GM23248 (cell line): ENCODE results near the gene SLC10A3. TPM values are rescaled to one million over a fixed set of nuclear protein-coding genes. Genes with fewer than 3 reads are reported as not detected.

ENCODE experiments used
- DNase-seq: peaks from one replicate; pipeline ENCODE4 v3.0.0-alpha.2; 2015
- H2AFZ ChIP-seq: fragments of 200-600 bp; sonication (generic); 2 replicates; pipeline ENCODE4 v1.6.1; 2016; ENCODE audit warnings: antibody characterized with exemption
- H3F3A ChIP-seq: fragments of 200-600 bp; sonication (generic); 2 replicates; pipeline ENCODE4 v1.6.1; 2016; ENCODE audit warnings: mild to moderate bottlenecking, antibody characterized with exemption, mixed run types; ENCODE audit not compliant: insufficient read depth
- H3K27ac ChIP-seq: fragments of 200-600 bp; sonication (generic); 2 replicates; pipeline ENCODE4 v1.5.1; 2016; ENCODE audit warnings: mild to moderate bottlenecking
- H3K27me3 ChIP-seq: fragments of 200-600 bp; sonication (generic); replicated peaks from 2 replicates; pipeline ENCODE4 v1.6.1; 2016; ENCODE audit warnings: mild to moderate bottlenecking; ENCODE audit not compliant: insufficient read depth
- H3K36me3 ChIP-seq: fragments of 200-600 bp; sonication (generic); 2 replicates; pipeline ENCODE4 v1.6.1; 2016; ENCODE audit warnings: low read depth, mild to moderate bottlenecking
- H3K4me1 ChIP-seq: fragments of 200-600 bp; sonication (generic); 2 replicates; pipeline ENCODE4 v1.6.1; 2016; ENCODE audit warnings: mild to moderate bottlenecking; ENCODE audit not compliant: insufficient read depth
- H3K4me2 ChIP-seq: fragments of 200-600 bp; sonication (generic); one replicate; pipeline ENCODE4 v1.6.1; 2016; ENCODE audit warnings: mild to moderate bottlenecking; ENCODE audit not compliant: unreplicated experiment
- H3K4me3 ChIP-seq: fragments of 200-600 bp; sonication (generic); 2 replicates; pipeline ENCODE4 v1.5.1; 2016; ENCODE audit warnings: mild to moderate bottlenecking
- H3K79me2 ChIP-seq: fragments of 200-600 bp; sonication (generic); 2 replicates; pipeline ENCODE4 v1.6.1; 2016; ENCODE audit warnings: mild to moderate bottlenecking; ENCODE audit not compliant: insufficient read depth
- H3K9ac ChIP-seq: fragments of 200-600 bp; sonication (generic); 2 replicates; pipeline ENCODE4 v1.6.1; 2016; ENCODE audit warnings: mild to moderate bottlenecking
- H3K9me2 ChIP-seq: fragments of 200-600 bp; sonication (generic); 2 replicates; pipeline ENCODE4 v1.6.1; 2016; ENCODE audit warnings: mixed run types, mild to moderate bottlenecking, moderate library complexity; ENCODE audit not compliant: insufficient read depth
- H3K9me3 ChIP-seq: fragments of 200-600 bp; sonication (generic); one replicate; pipeline ENCODE4 v1.6.1; 2017; ENCODE audit warnings: low read depth
- H4K20me1 ChIP-seq: fragments of 200-600 bp; sonication (generic); 2 replicates; pipeline ENCODE4 v1.6.0; 2016; ENCODE audit not compliant: insufficient read depth
- EZH2 ChIP-seq: fragments of 200-600 bp; sonication (generic); IDR thresholded peaks from 2 replicates; pipeline ENCODE4 v1.6.1; 2018; ENCODE audit warnings: antibody characterized with exemption, mild to moderate bottlenecking; ENCODE audit not compliant: insufficient read depth, poor library complexity, severe bottlenecking
- EZH2phosphoT487 ChIP-seq: fragments of 200-600 bp; sonication (generic); IDR thresholded peaks from 2 replicates; pipeline ENCODE4 v1.6.1; 2018; ENCODE audit warnings: antibody characterized with exemption, moderate library complexity, mild to moderate bottlenecking, low read depth; ENCODE audit not compliant: insufficient read depth
- WGBS, 2 experiments: methylation state at CpG; one replicate each; pipeline ENCODE4 v1.1.6; 2015 to 2017; ENCODE audit warnings: low lambda C conversion rate in 2 of 2, low coverage in 1 of 2; ENCODE audit errors: missing lambda C conversion rate in 2 of 2; 5-methylcytosine and 5-hydroxymethylcytosine counted together
- in situ Hi-C: fragments of 300-500 bp; cut with MboI; formaldehyde crosslinking; loops from 2 replicates; pipeline ENCODE4 v1.15.0; 2020
- polyA plus RNA-seq: library from polyadenylated mRNA; unstranded; fragments of >200 nt; fragmentation: Nextera tagmentation; extraction: Ambion mirVana; gene quantifications from 2 replicates; pipeline ENCODE4 v1.2.1, GENCODE V29; 2016
- total RNA-seq: library from RNA; depleted of rRNA; stranded (reverse); fragments of >200 nt; shearing (Covaris generic); gene quantifications from 2 replicates; pipeline ENCODE4 v1.2.3, GENCODE V29; 2014

The SLC10A3 gene
- total and polyA plus RNA-seq, 2 experiments from 2014 or later, result 50.8 to 61.0 TPM

- in situ Hi-C loops, result no loop called here
- Histone ChIP-seq H3K4me3 (peak within 1 kb of the TSS; percentile 72), H3K9me3 (no peaks in the 10 kb centered on the region), H2AFZ (no peak within 1 kb of the TSS), H3K9ac (peak within 1 kb of the TSS; percentile 87), H3F3A (no peaks in the 10 kb centered on the region; the same call in 1 of the 2 replicates), H3K4me2 (peak within 1 kb of the TSS; percentile 76), H3K79me2 (peaks cover 67% of the 10 kb centered on the region), H3K9me2 (no peaks in the 10 kb centered on the region), H3K27me3 (no peaks in the 10 kb centered on the region), H3K27ac (peak within 1 kb of the TSS; percentile 90), H3K4me1 (peaks cover 5% of the 10 kb centered on the region; the same call in 1 of the 2 replicates), H4K20me1 (no peaks in the 10 kb centered on the region), H3K36me3 (no peaks in the 10 kb centered on the region)
- no peak for TF ChIP-seq EZH2
- TF ChIP-seq EZH2phosphoT487, result no peak
- WGBS, 2 experiments, result 0% methylated on average over 4 to 16 of the region's 94 CpGs
- peak; percentile 87 for DNase-seq
These were observed 46.3 kb downstream of the SLC10A3 start, which contains the start of gene FAM50A for GRCh38 chrX:154443992-154444754. Gene FAM50A (plus strand): TSS chrX:154444141. CDS start chrX:154444236, 95 bp downstream.

DNA sequence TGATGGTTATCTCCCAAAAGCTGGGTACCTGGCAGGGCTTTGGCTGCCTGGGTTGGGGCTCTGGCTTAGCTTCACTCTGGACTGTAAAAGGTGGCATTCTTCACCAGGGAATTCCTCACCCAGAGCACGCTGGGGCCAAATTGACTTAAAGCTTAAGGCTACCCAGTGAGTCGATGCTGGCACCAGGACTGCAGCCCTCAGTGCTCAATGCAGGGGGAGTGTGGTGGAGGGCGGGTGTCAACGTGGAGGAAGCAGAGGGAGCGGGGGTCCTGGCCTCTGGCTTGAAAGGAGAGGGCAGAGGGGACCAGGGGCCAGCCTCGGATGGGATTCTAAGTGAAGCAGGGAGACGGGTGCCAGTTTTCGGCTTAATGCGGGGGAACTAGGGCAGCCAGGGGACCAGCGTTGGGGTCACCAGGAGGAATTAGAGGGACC is 46.9 kb downstream of the SLC10A3 start:
- in situ Hi-C loops, result no loop called here
- TF ChIP-seq EZH2phosphoT487, result no peak
- TF ChIP-seq EZH2, result no peak
- no peaks in the 10 kb centered on the region for H4K20me1 ChIP-seq
- H3K4me2 ChIP-seq, result peak overlapping the region; percentile 28
- H3K9ac ChIP-seq, result peak overlapping the region; percentile 87
- H3K36me3 ChIP-seq, result no peaks in the 10 kb centered on the region
- H3K27ac ChIP-seq, result peak overlapping the region; percentile 90
- H3F3A ChIP-seq, result no peaks in the 10 kb centered on the region; the same call in 1 of the 2 replicates
- H3K9me2 ChIP-seq, result no peaks in the 10 kb centered on the region
- H3K79me2 ChIP-seq, result peaks cover 74% of the 10 kb centered on the region
- no peak overlapping the region for H2AFZ ChIP-seq
- peak; percentile 42 for DNase-seq
- 7 to 9% methylated on average over 6 to 10 of the region's 10 CpGs for WGBS, 2 experiments
- H3K9me3 ChIP-seq, result no peaks in the 10 kb centered on the region
- no peaks in the 10 kb centered on the region for H3K27me3 ChIP-seq
- H3K4me1 ChIP-seq, result peaks cover 5% of the 10 kb centered on the region; the same call in 1 of the 2 replicates
- H3K4me3 ChIP-seq, result peak overlapping the region; percentile 59

GRCh38 chrX:154441984-154442707 is 48.3 kb downstream of the SLC10A3 start:
- Histone ChIP-seq H3K9ac (no peak overlapping the region), H3K4me3 (no peak overlapping the region), H4K20me1 (no peaks in the 10 kb centered on the region), H3K27ac (no peak overlapping the region), H3K9me2 (no peaks in the 10 kb centered on the region), H2AFZ (no peak overlapping the region), H3K79me2 (peaks cover 75% of the 10 kb centered on the region), H3K4me2 (no peak overlapping the region), H3K9me3 (no peaks in the 10 kb centered on the region), H3K4me1 (peaks cover 5% of the 10 kb centered on the region; the same call in 1 of the 2 replicates), H3K36me3 (no peaks in the 10 kb centered on the region), H3F3A (no peaks in the 10 kb centered on the region; the same call in 1 of the 2 replicates), H3K27me3 (no peaks in the 10 kb centered on the region)
- no peak for DNase-seq
- 84 to 85% methylated on average over 16 to 20 of the region's 21 CpGs for WGBS, 2 experiments
- in situ Hi-C loops, result no loop called here
- TF ChIP-seq EZH2 (no peak), EZH2phosphoT487 (no peak)

DNA sequence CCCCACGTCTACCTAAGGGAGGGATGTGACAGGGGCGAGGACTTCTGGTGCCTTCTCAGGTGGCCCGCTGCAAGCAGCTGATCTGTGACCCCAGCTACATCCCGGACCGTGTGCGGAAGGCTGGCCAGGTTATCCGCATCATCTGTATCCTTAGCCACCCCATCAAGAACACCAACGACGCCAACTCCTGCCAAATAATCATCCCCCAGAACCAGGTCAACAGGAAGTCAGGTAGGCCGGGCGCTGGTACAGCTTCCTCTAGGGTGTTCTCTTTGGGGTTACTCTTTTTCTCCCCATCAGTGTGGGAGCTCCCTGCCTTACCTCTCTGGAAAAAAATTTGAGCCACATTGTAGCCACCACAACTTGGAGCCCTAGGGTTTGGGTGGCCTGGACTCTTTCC is 48.9 kb downstream of the SLC10A3 start:
- H3K79me2 ChIP-seq, result peaks cover 69% of the 10 kb centered on the region
- H3K4me1 ChIP-seq, result peaks cover 5% of the 10 kb centered on the region; the same call in 1 of the 2 replicates
- no peak overlapping the region for H3K27ac ChIP-seq
- H3F3A ChIP-seq, result no peaks in the 10 kb centered on the region; the same call in 1 of the 2 replicates
- H3K9me3 ChIP-seq, result no peaks in the 10 kb centered on the region
- no peaks in the 10 kb centered on the region for H3K36me3 ChIP-seq
- no peaks in the 10 kb centered on the region for H4K20me1 ChIP-seq
- H3K9ac ChIP-seq, result no peak overlapping the region
- WGBS, 2 experiments, result 99 to 100% methylated on average over 7 to 11 of the region's 11 CpGs
- H2AFZ ChIP-seq, result no peak overlapping the region
- no peak overlapping the region for H3K4me2 ChIP-seq
- DNase-seq, result no peak
- no peaks in the 10 kb centered on the region for H3K27me3 ChIP-seq
- in situ Hi-C loops, result no loop called here
- TF ChIP-seq EZH2 (no peak), EZH2phosphoT487 (no peak)
- no peak overlapping the region for H3K4me3 ChIP-seq
- no peaks in the 10 kb centered on the region for H3K9me2 ChIP-seq
